Type B pancreatic cell (in vitro differentiated cells): ENCODE results near the gene CEP250. TPM values are rescaled to one million over a fixed set of nuclear protein-coding genes. Genes with fewer than 3 reads are reported as not detected.
"Not testable (repeated sequence)": the region's sequence is repeated elsewhere in the genome, so short reads cannot be mapped to it uniquely, and the experiment has no call there.

Experiments
- DNase-seq: peaks from one replicate; pipeline ENCODE4 v3.0.0; 2021; ENCODE audit warnings: mixed read lengths; ENCODE audit not compliant: unreplicated experiment; ENCODE audit errors: extremely low spot score
- H3K27ac Mint-ChIP-seq: 2 replicates; pipeline ENCODE4 v1.8.0; 2021; ENCODE audit warnings: mild to moderate bottlenecking, mixed read lengths
- H3K27me3 Mint-ChIP-seq: 2 replicates; pipeline ENCODE4 v1.8.0; 2021; ENCODE audit warnings: mixed read lengths
- H3K36me3 Mint-ChIP-seq: 2 replicates; pipeline ENCODE4 v1.8.0; 2021; ENCODE audit warnings: mixed read lengths
- H3K4me1 Mint-ChIP-seq: one replicate; pipeline ENCODE4 v1.8.0; 2021; ENCODE audit warnings: mixed read lengths; ENCODE audit not compliant: unreplicated experiment
- H3K4me3 Mint-ChIP-seq: 2 replicates; pipeline ENCODE4 v1.8.0; 2021; ENCODE audit warnings: mild to moderate bottlenecking, mixed read lengths
- H3K9me3 Mint-ChIP-seq: 2 replicates; pipeline ENCODE4 v1.8.0; 2021; ENCODE audit warnings: mixed read lengths
- CTCF ChIP-seq: fragments of 200-600 bp; sonication (generic); conservative IDR thresholded peaks from 2 replicates; pipeline ENCODE4 v1.5.0; 2021; ENCODE audit warnings: antibody characterized with exemption, mild to moderate bottlenecking
- total RNA-seq: library from RNA; stranded (reverse); gene quantifications from 2 replicates; pipeline ENCODE4 v1.2.1, GENCODE V29; 2021; ENCODE audit warnings: low replicate concordance

CEP250 gene
- total RNA-seq, 1 donor from 2014 or later: 57.1 TPM

GRCh38 chr20:35546127-35546526 lies 90.7 kb downstream of the CEP250 start:
- DNase-seq: no peak
- H3K4me1 Mint-ChIP-seq: peaks cover 7% of the 10 kb centered on the region
- H3K27me3 Mint-ChIP-seq: no peaks in the 10 kb centered on the region
- no peaks in the 10 kb centered on the region for H3K9me3 Mint-ChIP-seq
- no peak for TF ChIP-seq CTCF
- no peak overlapping the region for H3K27ac Mint-ChIP-seq
- H3K36me3 Mint-ChIP-seq: peaks cover 8% of the 10 kb centered on the region
- H3K4me3 Mint-ChIP-seq: no peak overlapping the region

GRCh38 chr20:35547329-35547728 lies 91.9 kb downstream of the CEP250 start:
- no peak overlapping the region for H3K27ac Mint-ChIP-seq
- no peak for DNase-seq
- H3K4me3 Mint-ChIP-seq: no peak overlapping the region
- TF ChIP-seq CTCF: no peak
- H3K36me3 Mint-ChIP-seq: peaks cover 8% of the 10 kb centered on the region
- no peaks in the 10 kb centered on the region for H3K9me3 Mint-ChIP-seq
- H3K27me3 Mint-ChIP-seq: no peaks in the 10 kb centered on the region
- peaks cover 6% of the 10 kb centered on the region for H3K4me1 Mint-ChIP-seq

DNA sequence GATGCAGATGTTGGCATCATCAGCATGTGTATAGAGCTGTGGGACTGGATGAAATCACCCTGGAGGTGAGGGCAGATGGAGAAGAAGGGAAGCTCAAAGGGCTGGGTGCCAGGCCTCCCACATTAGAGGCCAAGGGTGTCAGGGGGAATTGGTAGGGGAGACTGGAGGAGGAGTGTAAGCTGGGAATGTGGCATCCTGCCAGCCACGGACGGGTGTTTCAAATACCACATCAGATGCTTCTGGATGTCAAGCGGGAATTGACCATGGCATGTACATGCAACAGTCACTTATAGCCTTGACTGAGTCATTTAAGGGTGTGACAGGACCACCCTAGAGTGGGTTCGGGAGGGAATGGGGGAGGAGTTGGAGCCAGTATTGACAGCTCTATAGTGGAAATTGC lies 96.1 kb downstream of the CEP250 start:
- no peak for DNase-seq
- Mint-ChIP-seq H3K36me3 (peaks cover 5% of the 10 kb centered on the region), H3K9me3 (no peaks in the 10 kb centered on the region), H3K4me3 (no peak overlapping the region), H3K27ac (no peak overlapping the region), H3K27me3 (no peaks in the 10 kb centered on the region), H3K4me1 (no peaks in the 10 kb centered on the region)
- TF ChIP-seq CTCF: no peak

DNA sequence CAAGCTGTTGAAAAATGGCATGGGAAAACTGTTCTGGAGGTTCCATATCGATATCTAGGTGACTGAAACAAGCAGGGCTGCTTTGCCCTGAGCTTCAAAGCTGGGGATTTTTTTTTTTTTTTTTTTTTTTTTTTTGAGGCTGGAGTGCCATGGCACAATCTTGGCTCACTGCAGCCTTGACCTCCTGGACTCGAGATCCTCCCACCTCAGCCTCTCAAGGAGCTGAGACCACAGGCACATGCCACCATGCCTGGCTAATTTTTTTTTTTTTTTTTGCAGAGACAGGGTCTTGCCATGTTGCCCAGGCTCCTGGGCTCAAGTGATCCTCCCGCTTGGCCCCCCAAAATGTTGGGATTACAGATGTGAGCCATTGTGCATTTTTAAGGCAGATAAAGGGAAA lies 97.5 kb downstream of the CEP250 start:
- no peak for DNase-seq
- H3K4me3 Mint-ChIP-seq: no peak overlapping the region
- no peaks in the 10 kb centered on the region for H3K27me3 Mint-ChIP-seq
- peaks cover 5% of the 10 kb centered on the region for H3K36me3 Mint-ChIP-seq
- no peaks in the 10 kb centered on the region for H3K9me3 Mint-ChIP-seq
- no peaks in the 10 kb centered on the region for H3K4me1 Mint-ChIP-seq
- TF ChIP-seq CTCF: no peak
- H3K27ac Mint-ChIP-seq: no peak overlapping the region

DNA sequence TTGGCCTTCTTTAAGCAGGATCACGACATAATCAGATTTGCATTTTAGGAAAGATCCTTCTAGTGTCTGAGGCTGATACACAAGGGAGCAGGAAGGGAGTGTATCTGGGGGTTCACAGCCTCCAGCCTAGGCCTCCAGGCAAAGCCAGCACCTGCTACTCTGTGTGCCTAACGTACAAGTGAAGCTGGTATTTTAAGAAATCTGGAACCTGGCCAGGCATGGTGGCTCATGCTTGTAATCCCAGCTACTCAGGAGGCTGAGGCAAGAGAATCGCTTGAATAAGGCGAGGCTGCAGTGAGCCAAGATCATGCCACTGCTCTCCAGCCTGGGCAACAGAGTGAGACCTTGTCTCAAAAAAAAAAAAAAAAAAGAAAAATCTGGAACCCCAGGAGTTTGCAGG lies 100.1 kb downstream of the CEP250 start:
- H3K4me1 Mint-ChIP-seq, H3K27me3 Mint-ChIP-seq, H3K27ac Mint-ChIP-seq, H3K9me3 Mint-ChIP-seq, DNase-seq, H3K4me3 Mint-ChIP-seq: not testable (repeated sequence)
- H3K36me3 Mint-ChIP-seq: peaks cover 14% of the 10 kb centered on the region

- no peak overlapping the region for H3K27ac Mint-ChIP-seq
- no peaks in the 10 kb centered on the region for H3K27me3 Mint-ChIP-seq
- no peaks in the 10 kb centered on the region for H3K9me3 Mint-ChIP-seq
- no peak overlapping the region for H3K4me3 Mint-ChIP-seq
- DNase-seq: no peak
- no peaks in the 10 kb centered on the region for H3K4me1 Mint-ChIP-seq
- peaks cover 14% of the 10 kb centered on the region for H3K36me3 Mint-ChIP-seq
- no peak for TF ChIP-seq CTCF
Observed at GRCh38 chr20:35555951-35556645, 100.7 kb downstream of the CEP250 start.
